ENCODE measurements around the gene MATK. TPM values are rescaled to one million over a fixed set of nuclear protein-coding genes. Genes with fewer than 3 reads are reported as not detected.

MATK gene
- total and polyA plus RNA-seq, 10 of the 15 experiments (the other 5 are each of a cell fraction or from before 2014, with no cell fraction given), result 0.24 to 2.2 (median 1.1) TPM; not detected in 2

DNA sequence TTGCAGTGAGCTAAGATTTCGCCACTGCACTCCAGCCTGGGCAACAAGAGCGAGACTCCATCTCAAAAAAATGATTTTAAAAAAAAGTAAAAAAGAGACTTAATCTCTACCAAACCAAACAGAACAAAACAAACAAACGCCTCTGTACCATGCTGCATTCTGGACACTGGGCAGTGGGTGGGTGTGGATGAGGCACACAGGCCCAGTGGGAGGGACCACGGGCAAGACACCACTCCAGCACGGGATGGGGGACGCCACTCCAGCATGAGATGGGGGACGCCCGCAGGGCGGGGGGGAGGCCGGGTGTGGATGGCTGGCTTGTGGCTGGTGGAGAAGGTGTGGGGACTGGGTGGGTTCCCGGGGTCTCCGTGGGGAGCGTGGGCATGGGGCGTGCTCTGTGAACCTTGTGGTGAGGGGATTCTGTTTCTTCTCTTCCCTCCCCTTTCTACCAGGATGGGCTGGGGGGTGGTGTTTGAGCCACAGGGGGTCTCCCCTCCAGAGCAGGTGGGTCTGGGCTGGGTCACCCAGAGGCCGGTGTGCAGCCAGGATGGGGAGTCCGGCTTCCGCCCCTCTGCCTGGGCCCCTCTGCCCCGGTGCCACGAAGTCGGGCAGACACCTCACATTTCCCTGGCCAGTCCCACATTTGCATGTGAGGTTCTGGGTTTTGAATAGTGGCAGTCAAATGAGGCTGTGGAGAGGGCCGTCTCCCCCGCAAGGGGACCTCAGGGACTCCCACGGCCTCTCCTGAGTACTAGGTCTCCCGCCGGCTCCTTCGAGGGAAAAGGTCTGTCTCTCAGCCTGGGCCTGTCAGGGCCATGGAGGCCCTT, 23.9 kb upstream of the MATK start (continued):
- TF ChIP-seq RUNX3 (IDR thresholded peaks at IDR 0.05; ENCODE audit: low read length) (peak; percentile 26; the same call in 1 of the 2 replicates), PML (IDR thresholded peaks at IDR 0.05; ENCODE audit: low read length) (no peak), SRF (IDR thresholded peaks at IDR 0.05; ENCODE audit: low read depth in 2 of 2, low read length in 2 of 2) (no peak), GATAD2B (conservative IDR thresholded peaks at IDR 0.05; ENCODE audit: low read depth) (no peak), MYC (IDR thresholded peaks at IDR 0.05; ENCODE audit: insufficient read depth, insufficient read length, insufficient replicate concordance, low read length, severe bottlenecking) (no peak), KAT2A (conservative IDR thresholded peaks at IDR 0.05; ENCODE audit: control insufficient read depth, low read depth, low read length) (no peak), SMAD5 (IDR thresholded peaks at IDR 0.05; ENCODE audit: low read depth) (no peak), FOXK2 (IDR thresholded peaks at IDR 0.05) (no peak), SP1 (IDR thresholded peaks at IDR 0.05; ENCODE audit: low read depth, low read length) (peak; percentile 27), SMAD1 (IDR thresholded peaks at IDR 0.05; ENCODE audit: low read depth, partially characterized antibody) (no peak)
- TF ChIP-seq, protein P1, sequence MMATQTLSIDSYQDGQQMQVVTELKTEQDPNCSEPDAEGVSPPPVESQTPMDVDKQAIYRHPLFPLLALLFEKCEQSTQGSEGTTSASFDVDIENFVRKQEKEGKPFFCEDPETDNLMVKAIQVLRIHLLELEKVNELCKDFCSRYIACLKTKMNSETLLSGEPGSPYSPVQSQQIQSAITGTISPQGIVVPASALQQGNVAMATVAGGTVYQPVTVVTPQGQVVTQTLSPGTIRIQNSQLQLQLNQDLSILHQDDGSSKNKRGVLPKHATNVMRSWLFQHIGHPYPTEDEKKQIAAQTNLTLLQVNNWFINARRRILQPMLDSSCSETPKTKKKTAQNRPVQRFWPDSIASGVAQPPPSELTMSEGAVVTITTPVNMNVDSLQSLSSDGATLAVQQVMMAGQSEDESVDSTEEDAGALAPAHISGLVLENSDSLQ (IDR thresholded peaks at IDR 0.05), result no peak
- TF ChIP-seq, protein P2, sequence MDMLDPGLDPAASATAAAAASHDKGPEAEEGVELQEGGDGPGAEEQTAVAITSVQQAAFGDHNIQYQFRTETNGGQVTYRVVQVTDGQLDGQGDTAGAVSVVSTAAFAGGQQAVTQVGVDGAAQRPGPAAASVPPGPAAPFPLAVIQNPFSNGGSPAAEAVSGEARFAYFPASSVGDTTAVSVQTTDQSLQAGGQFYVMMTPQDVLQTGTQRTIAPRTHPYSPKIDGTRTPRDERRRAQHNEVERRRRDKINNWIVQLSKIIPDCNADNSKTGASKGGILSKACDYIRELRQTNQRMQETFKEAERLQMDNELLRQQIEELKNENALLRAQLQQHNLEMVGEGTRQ (IDR thresholded peaks at IDR 0.05; ENCODE audit: borderline replicate concordance, low read depth, low read length), result no peak
- TF ChIP-seq, protein P3, sequence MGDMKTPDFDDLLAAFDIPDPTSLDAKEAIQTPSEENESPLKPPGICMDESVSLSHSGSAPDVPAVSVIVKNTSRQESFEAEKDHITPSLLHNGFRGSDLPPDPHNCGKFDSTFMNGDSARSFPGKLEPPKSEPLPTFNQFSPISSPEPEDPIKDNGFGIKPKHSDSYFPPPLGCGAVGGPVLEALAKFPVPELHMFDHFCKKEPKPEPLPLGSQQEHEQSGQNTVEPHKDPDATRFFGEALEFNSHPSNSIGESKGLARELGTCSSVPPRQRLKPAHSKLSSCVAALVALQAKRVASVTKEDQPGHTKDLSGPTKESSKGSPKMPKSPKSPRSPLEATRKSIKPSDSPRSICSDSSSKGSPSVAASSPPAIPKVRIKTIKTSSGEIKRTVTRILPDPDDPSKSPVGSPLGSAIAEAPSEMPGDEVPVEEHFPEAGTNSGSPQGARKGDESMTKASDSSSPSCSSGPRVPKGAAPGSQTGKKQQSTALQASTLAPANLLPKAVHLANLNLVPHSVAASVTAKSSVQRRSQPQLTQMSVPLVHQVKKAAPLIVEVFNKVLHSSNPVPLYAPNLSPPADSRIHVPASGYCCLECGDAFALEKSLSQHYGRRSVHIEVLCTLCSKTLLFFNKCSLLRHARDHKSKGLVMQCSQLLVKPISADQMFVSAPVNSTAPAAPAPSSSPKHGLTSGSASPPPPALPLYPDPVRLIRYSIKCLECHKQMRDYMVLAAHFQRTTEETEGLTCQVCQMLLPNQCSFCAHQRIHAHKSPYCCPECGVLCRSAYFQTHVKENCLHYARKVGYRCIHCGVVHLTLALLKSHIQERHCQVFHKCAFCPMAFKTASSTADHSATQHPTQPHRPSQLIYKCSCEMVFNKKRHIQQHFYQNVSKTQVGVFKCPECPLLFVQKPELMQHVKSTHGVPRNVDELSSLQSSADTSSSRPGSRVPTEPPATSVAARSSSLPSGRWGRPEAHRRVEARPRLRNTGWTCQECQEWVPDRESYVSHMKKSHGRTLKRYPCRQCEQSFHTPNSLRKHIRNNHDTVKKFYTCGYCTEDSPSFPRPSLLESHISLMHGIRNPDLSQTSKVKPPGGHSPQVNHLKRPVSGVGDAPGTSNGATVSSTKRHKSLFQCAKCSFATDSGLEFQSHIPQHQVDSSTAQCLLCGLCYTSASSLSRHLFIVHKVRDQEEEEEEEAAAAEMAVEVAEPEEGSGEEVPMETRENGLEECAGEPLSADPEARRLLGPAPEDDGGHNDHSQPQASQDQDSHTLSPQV (IDR thresholded peaks at IDR 0.05), result no peak
- TF ChIP-seq, protein P4, sequence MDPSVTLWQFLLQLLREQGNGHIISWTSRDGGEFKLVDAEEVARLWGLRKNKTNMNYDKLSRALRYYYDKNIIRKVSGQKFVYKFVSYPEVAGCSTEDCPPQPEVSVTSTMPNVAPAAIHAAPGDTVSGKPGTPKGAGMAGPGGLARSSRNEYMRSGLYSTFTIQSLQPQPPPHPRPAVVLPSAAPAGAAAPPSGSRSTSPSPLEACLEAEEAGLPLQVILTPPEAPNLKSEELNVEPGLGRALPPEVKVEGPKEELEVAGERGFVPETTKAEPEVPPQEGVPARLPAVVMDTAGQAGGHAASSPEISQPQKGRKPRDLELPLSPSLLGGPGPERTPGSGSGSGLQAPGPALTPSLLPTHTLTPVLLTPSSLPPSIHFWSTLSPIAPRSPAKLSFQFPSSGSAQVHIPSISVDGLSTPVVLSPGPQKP (IDR thresholded peaks at IDR 0.05; ENCODE audit: low read depth, low read length), result no peak
- TF ChIP-seq, protein P5, sequence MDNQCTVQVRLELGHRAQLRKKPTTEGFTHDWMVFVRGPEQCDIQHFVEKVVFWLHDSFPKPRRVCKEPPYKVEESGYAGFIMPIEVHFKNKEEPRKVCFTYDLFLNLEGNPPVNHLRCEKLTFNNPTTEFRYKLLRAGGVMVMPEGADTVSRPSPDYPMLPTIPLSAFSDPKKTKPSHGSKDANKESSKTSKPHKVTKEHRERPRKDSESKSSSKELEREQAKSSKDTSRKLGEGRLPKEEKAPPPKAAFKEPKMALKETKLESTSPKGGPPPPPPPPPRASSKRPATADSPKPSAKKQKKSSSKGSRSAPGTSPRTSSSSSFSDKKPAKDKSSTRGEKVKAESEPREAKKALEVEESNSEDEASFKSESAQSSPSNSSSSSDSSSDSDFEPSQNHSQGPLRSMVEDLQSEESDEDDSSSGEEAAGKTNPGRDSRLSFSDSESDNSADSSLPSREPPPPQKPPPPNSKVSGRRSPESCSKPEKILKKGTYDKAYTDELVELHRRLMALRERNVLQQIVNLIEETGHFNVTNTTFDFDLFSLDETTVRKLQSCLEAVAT (IDR thresholded peaks at IDR 0.05), result no peak
- TF ChIP-seq, protein P6, sequence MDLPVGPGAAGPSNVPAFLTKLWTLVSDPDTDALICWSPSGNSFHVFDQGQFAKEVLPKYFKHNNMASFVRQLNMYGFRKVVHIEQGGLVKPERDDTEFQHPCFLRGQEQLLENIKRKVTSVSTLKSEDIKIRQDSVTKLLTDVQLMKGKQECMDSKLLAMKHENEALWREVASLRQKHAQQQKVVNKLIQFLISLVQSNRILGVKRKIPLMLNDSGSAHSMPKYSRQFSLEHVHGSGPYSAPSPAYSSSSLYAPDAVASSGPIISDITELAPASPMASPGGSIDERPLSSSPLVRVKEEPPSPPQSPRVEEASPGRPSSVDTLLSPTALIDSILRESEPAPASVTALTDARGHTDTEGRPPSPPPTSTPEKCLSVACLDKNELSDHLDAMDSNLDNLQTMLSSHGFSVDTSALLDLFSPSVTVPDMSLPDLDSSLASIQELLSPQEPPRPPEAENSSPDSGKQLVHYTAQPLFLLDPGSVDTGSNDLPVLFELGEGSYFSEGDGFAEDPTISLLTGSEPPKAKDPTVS (IDR thresholded peaks at IDR 0.05; ENCODE audit: low read depth, low read length), result no peak

Measured in GM12878 (cell line).